SK-N-SH treated with all-trans-retinoic acid at 6 μM for 48 hours (cell line): ENCODE measurements around the gene PCDHGB6.
"Not testable (repeated sequence)": the region's sequence is repeated elsewhere in the genome, so short reads cannot be mapped to it uniquely, and the experiment has no call there.

ENCODE experiments used
- ARNTL ChIP-seq: fragments of 450-650 bp; formaldehyde crosslinking; IDR thresholded peaks from 2 replicates; pipeline ENCODE4 v1.5.0; 2020; ENCODE audit warnings: low read depth, mild to moderate bottlenecking, moderate library complexity, borderline replicate concordance
- CREB5 ChIP-seq: fragments of 250-450 bp; sonication (Bioruptor Pico); IDR thresholded peaks from 2 replicates; pipeline ENCODE4 v1.5.1; 2020; ENCODE audit warnings: low read depth, mild to moderate bottlenecking, moderate library complexity
- PATZ1 ChIP-seq: fragments of 250-450 bp; sonication (Bioruptor Pico); IDR thresholded peaks from 2 replicates; pipeline ENCODE4 v1.8.0; 2020; ENCODE audit warnings: mild to moderate bottlenecking, moderate library complexity, borderline replicate concordance
- PPARA ChIP-seq: fragments of 250-450 bp; sonication (Bioruptor Pico); IDR thresholded peaks from 2 replicates; pipeline ENCODE4 v1.5.0; 2020; ENCODE audit warnings: mild to moderate bottlenecking, borderline replicate concordance
- RARB ChIP-seq: fragments of 250-450 bp; sonication (Bioruptor Pico); IDR thresholded peaks from 2 replicates; pipeline ENCODE4 v1.8.0; 2021; ENCODE audit warnings: mild to moderate bottlenecking, moderate library complexity
- SNAI2 ChIP-seq: fragments of 250-450 bp; sonication (Bioruptor Pico); IDR thresholded peaks from 2 replicates; pipeline ENCODE4 v1.5.0; 2020; ENCODE audit warnings: mild to moderate bottlenecking, moderate library complexity
- TOX ChIP-seq: fragments of 250-450 bp; sonication (Bioruptor Pico); IDR thresholded peaks from 2 replicates; pipeline ENCODE4 v1.8.0; 2021; ENCODE audit warnings: mild to moderate bottlenecking, moderate library complexity, borderline replicate concordance
- TSHZ2 ChIP-seq: fragments of 250-450 bp; sonication (Bioruptor Pico); IDR thresholded peaks from 2 replicates; pipeline ENCODE4 v1.5.0; 2020; ENCODE audit warnings: mild to moderate bottlenecking, moderate library complexity
- ZC3H10 ChIP-seq: fragments of 250-450 bp; sonication (Bioruptor Pico); IDR thresholded peaks from 2 replicates; pipeline ENCODE4 v1.5.1; 2021; ENCODE audit warnings: mild to moderate bottlenecking, moderate library complexity
- ZFP3 ChIP-seq: fragments of 250-450 bp; sonication (Bioruptor Pico); IDR thresholded peaks from 2 replicates; pipeline ENCODE4 v1.5.0; 2020; ENCODE audit warnings: mild to moderate bottlenecking, moderate library complexity
- ZFP30 ChIP-seq: fragments of 450-650 bp; formaldehyde crosslinking; IDR thresholded peaks from 2 replicates; pipeline ENCODE4 v1.5.0; 2022; ENCODE audit warnings: mild to moderate bottlenecking, moderate library complexity
- ZNF565 ChIP-seq: fragments of 450-650 bp; formaldehyde crosslinking; conservative IDR thresholded peaks from 2 replicates; pipeline ENCODE4 v1.5.0; 2020; ENCODE audit warnings: low read depth, mild to moderate bottlenecking, moderate library complexity

GRCh38 chr5:141375444-141376155, 32.2 kb upstream of the PCDHGB6 start:
- TF ChIP-seq CREB5 (CRISPR knock-in tag); RARB; PATZ1 (CRISPR knock-in tag); ZNF565; ZFP3 (CRISPR knock-in tag); TOX (CRISPR knock-in tag); ZFP30; SNAI2; ZC3H10 (CRISPR knock-in tag); TSHZ2 (CRISPR knock-in tag); ARNTL (CRISPR knock-in tag); PPARA (CRISPR knock-in tag): not testable (repeated sequence)
